ENCODE data around the gene GJD2. TPM values are rescaled to one million over a fixed set of nuclear protein-coding genes. Genes with fewer than 3 reads are reported as not detected.

The GJD2 gene
- total RNA-seq, 6 experiments from 2014 or later = not detected

GRCh38 chr15:34749691-34750090, 5.1 kb downstream of the GJD2 start:
- H3K27me3 Mint-ChIP-seq (ENCODE audit: insufficient read depth) = peaks cover 20% of the 10 kb centered on the region
- no peak for DNase-seq
- no peak for TF ChIP-seq CTCF (IDR thresholded peaks at IDR 0.05)
- H3K36me3 Mint-ChIP-seq (ENCODE audit: low read depth) = no peaks in the 10 kb centered on the region
- H3K4me1 Mint-ChIP-seq (ENCODE audit: low read depth) = no peaks in the 10 kb centered on the region
- no peaks in the 10 kb centered on the region for H3K9me3 Mint-ChIP-seq
- H3K4me3 Mint-ChIP-seq = no peak overlapping the region
- no peak overlapping the region for H3K27ac Mint-ChIP-seq

- Mint-ChIP-seq H3K9me3 (no peaks in the 10 kb centered on the region), H3K4me1 (ENCODE audit: low read depth) (peaks cover 12% of the 10 kb centered on the region), H3K27me3 (ENCODE audit: insufficient read depth) (peaks cover 24% of the 10 kb centered on the region), H3K36me3 (ENCODE audit: low read depth) (no peaks in the 10 kb centered on the region; the same call in 1 of the 2 replicates), H3K4me3 (no peak overlapping the region), H3K27ac (no peak overlapping the region)
- no peak for DNase-seq
- no peak for TF ChIP-seq CTCF (IDR thresholded peaks at IDR 0.05)
Observed at GRCh38 chr15:34739346-34739745, 15.5 kb downstream of the GJD2 start.

GRCh38 chr15:34738002-34738401, 16.8 kb downstream of the GJD2 start:
- peaks cover 18% of the 10 kb centered on the region for H3K27me3 Mint-ChIP-seq (ENCODE audit: insufficient read depth)
- H3K4me3 Mint-ChIP-seq = no peak overlapping the region
- H3K27ac Mint-ChIP-seq = no peak overlapping the region
- no peaks in the 10 kb centered on the region; the same call in 1 of the 2 replicates for H3K36me3 Mint-ChIP-seq (ENCODE audit: low read depth)
- no peaks in the 10 kb centered on the region for H3K9me3 Mint-ChIP-seq
- peaks cover 12% of the 10 kb centered on the region for H3K4me1 Mint-ChIP-seq (ENCODE audit: low read depth)
- no peak for DNase-seq
- TF ChIP-seq CTCF (IDR thresholded peaks at IDR 0.05) = no peak

GRCh38 chr15:34737477-34737876, 17.3 kb downstream of the GJD2 start:
- no peak for TF ChIP-seq CTCF (IDR thresholded peaks at IDR 0.05)
- no peaks in the 10 kb centered on the region for H3K9me3 Mint-ChIP-seq
- peaks cover 14% of the 10 kb centered on the region for H3K4me1 Mint-ChIP-seq (ENCODE audit: low read depth)
- no peaks in the 10 kb centered on the region; the same call in 1 of the 2 replicates for H3K36me3 Mint-ChIP-seq (ENCODE audit: low read depth)
- DNase-seq = peak; percentile 42
- no peak overlapping the region for H3K4me3 Mint-ChIP-seq
- H3K27ac Mint-ChIP-seq = no peak overlapping the region
- peaks cover 18% of the 10 kb centered on the region for H3K27me3 Mint-ChIP-seq (ENCODE audit: insufficient read depth)

- Mint-ChIP-seq H3K27ac (no peak overlapping the region), H3K4me1 (ENCODE audit: low read depth) (peaks cover 32% of the 10 kb centered on the region), H3K4me3 (no peak overlapping the region), H3K36me3 (ENCODE audit: low read depth) (no peaks in the 10 kb centered on the region; the same call in 1 of the 2 replicates), H3K27me3 (ENCODE audit: insufficient read depth) (peaks cover 15% of the 10 kb centered on the region), H3K9me3 (no peaks in the 10 kb centered on the region)
- no peak for TF ChIP-seq CTCF (IDR thresholded peaks at IDR 0.05)
- DNase-seq = no peak
Observed at GRCh38 chr15:34734303-34734702, 20.5 kb downstream of the GJD2 start.

GRCh38 chr15:34733621-34734020, 21.2 kb downstream of the GJD2 start:
- TF ChIP-seq CTCF (IDR thresholded peaks at IDR 0.05) = no peak
- Mint-ChIP-seq H3K27ac (no peak overlapping the region), H3K4me1 (ENCODE audit: low read depth) (peaks cover 39% of the 10 kb centered on the region), H3K27me3 (ENCODE audit: insufficient read depth) (peaks cover 10% of the 10 kb centered on the region), H3K36me3 (ENCODE audit: low read depth) (no peaks in the 10 kb centered on the region; the same call in 1 of the 2 replicates), H3K9me3 (no peaks in the 10 kb centered on the region), H3K4me3 (no peak overlapping the region)
- no peak for DNase-seq

Data from HFFc6 (cell line).